HG03159 (cell line): ENCODE measurements around the gene UMPS.

Experiments used
- ATAC-seq: cut with Tn5 transposase; IDR thresholded peaks from one replicate; pipeline ENCODE4 v1.9.1; 2021; ENCODE audit warnings: mild to moderate bottlenecking, moderate library complexity; ENCODE audit not compliant: unreplicated experiment

UMPS gene

GRCh38 chr3:124763206-124763605 lies 33.0 kb downstream of the UMPS start:
- no peak for ATAC-seq

- ATAC-seq = no peak
Observed at GRCh38 chr3:124763644-124764358, 33.5 kb downstream of the UMPS start.

- ATAC-seq = no peak
Observed at GRCh38 chr3:124764746-124765145, 34.5 kb downstream of the UMPS start.

- no peak for ATAC-seq
Observed at GRCh38 chr3:124765197-124765840, 35.1 kb downstream of the UMPS start.

- no peak for ATAC-seq
Observed at GRCh38 chr3:124766113-124767095, 36.2 kb downstream of the UMPS start.

- no peak for ATAC-seq
Observed at GRCh38 chr3:124767264-124767663, 37.0 kb downstream of the UMPS start.

GRCh38 chr3:124767691-124768090 lies 37.4 kb downstream of the UMPS start:
- ATAC-seq = no peak

GRCh38 chr3:124768812-124769211 lies 38.6 kb downstream of the UMPS start:
- ATAC-seq = peak; percentile 68

GRCh38 chr3:124769462-124769861 lies 39.2 kb downstream of the UMPS start:
- ATAC-seq = no peak

- no peak for ATAC-seq
Observed at GRCh38 chr3:124770336-124771082, 40.3 kb downstream of the UMPS start.

GRCh38 chr3:124771083-124771445 lies 40.8 kb downstream of the UMPS start:
- ATAC-seq = no peak

GRCh38 chr3:124772081-124772831 lies 42.0 kb downstream of the UMPS start:
- no peak for ATAC-seq

- ATAC-seq = no peak
Observed at GRCh38 chr3:124773351-124774326, 43.4 kb downstream of the UMPS start.

GRCh38 chr3:124774327-124774718 lies 44.1 kb downstream of the UMPS start:
- no peak for ATAC-seq

GRCh38 chr3:124774841-124775402 lies 44.7 kb downstream of the UMPS start:
- no peak for ATAC-seq

GRCh38 chr3:124775877-124776276 lies 45.6 kb downstream of the UMPS start:
- no peak for ATAC-seq

- no peak for ATAC-seq
Observed at GRCh38 chr3:124776856-124777255, 46.6 kb downstream of the UMPS start.

GRCh38 chr3:124777762-124778470 lies 47.7 kb downstream of the UMPS start:
- no peak for ATAC-seq
